ENCODE results near the gene METTL22. TPM values are rescaled to one million over a fixed set of nuclear protein-coding genes. Genes with fewer than 3 reads are reported as not detected.
"Not testable (repeated sequence)": the region's sequence is repeated elsewhere in the genome, so short reads cannot be mapped to it uniquely, and the experiment has no call there.

The METTL22 gene
- total RNA-seq, 1 donor: 35.8 TPM

- DNase-seq (ENCODE audit: low read depth in 2 of 3, low spot score in 2 of 3): no peak
Measured at GRCh38 chr16:8630255-8630953, 8.9 kb downstream of the METTL22 start.

DNA sequence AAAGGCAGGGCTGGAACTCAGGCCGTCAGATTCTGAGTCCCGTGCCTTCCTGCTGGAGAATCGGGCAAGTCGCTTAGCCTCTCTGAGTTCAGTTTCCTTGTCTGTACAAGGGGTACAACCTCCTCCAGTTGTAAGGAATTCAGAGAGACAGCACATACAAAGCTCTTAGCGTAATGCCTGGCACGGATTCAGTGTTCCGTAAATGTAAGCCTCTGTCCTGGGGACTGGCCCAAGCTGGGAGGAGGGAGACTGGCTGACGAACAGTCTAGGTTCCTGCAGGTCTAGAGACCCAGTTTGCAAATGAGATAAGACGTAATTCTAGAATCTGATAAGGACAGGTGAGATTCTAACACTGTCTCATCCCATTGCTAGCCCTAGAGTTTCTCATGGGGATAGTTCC, 9.9 kb downstream of the METTL22 start:
- DNase-seq (ENCODE audit: low read depth in 2 of 3, low spot score in 2 of 3): no peak

- DNase-seq (ENCODE audit: low read depth in 2 of 3, low spot score in 2 of 3): peak in 1 of 3 donors; percentile 25
Measured at GRCh38 chr16:8631818-8632465, 10.4 kb downstream of the METTL22 start.

DNA sequence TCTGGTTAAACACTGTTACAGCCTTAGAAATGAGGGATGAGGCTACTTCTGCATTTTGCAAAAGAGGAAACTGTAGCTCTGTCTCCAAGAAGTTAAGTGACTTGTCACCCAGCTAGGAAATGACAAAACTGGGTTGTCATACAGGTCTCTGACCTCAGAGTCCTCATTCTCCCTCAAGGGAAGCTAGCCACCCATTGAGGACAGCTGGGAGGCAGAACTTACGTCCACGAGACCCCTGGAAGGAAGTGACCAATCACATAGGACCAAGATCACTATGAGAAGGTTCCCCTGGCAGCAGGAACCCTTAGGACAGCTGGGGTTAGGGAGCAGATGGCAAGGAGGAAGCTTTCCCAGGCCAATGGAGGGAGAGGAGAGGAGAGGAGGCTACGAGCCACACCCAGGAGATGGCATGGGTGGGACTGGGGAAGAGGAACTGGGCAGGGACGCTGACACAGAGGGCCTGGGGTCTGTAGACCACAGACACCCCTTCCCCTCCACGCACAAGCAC, 11.2 kb downstream of the METTL22 start:
- peak in 2 of 3 donors; percentile 81 to 93 for DNase-seq (ENCODE audit: low read depth in 2 of 3, low spot score in 2 of 3)

- no peak for DNase-seq (ENCODE audit: low read depth in 2 of 3, low spot score in 2 of 3)
Measured at GRCh38 chr16:8634991-8635736, 13.7 kb downstream of the METTL22 start.

DNA sequence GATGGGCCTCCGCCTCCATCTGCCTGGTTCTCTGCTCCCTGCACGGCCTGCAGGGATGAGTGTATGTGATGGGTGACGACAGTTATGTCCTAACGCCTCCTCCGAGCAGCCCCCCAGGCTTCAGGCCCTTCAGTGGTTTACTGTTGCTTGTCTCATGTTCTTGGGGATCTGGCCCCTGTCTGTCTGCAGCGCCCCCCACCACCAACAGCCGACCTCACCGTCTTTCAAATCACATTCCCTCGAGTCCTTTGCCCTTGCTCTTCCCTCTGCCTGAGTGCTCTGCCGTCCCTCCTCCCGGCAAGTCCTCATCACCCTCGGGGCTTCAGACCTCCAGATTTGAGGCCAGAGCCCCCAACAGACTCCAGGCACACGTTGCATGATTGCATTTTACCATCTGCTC, 18.2 kb downstream of the METTL22 start:
- DNase-seq (ENCODE audit: low read depth in 2 of 3, low spot score in 2 of 3): no peak

GRCh38 chr16:8641671-8642070, 20.2 kb downstream of the METTL22 start:
- no peak for DNase-seq (ENCODE audit: low read depth in 2 of 3, low spot score in 2 of 3)

DNA sequence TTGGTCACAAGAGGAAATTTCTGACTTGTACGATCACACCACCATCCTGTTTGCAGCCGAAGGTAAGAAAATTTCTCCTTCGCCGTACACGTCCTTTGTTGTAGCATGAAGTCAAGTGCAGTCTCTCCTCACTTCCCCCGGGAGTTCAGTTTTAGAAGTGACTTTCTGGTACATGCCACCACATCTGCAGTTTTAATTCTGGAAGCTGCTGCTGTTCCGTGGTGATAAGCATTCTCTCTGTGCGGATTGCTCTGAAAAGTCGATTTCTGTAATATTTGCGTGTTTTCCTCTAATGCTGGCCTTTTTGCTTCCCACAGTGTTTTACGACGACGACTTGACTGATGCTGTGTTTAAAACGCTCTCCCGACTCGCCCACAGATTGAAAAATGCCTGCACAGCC, 20.6 kb downstream of the METTL22 start:
- DNase-seq (ENCODE audit: low read depth in 2 of 3, low spot score in 2 of 3): peak in 1 of 3 donors; percentile 39

- DNase-seq (ENCODE audit: low read depth in 2 of 3, low spot score in 2 of 3): peak in 2 of 3 donors; percentile 59 to 76
Measured at GRCh38 chr16:8644211-8645140, 23.0 kb downstream of the METTL22 start.

GRCh38 chr16:8645141-8645521, 23.6 kb downstream of the METTL22 start:
- DNase-seq (ENCODE audit: low read depth in 2 of 3, low spot score in 2 of 3): no peak

DNA sequence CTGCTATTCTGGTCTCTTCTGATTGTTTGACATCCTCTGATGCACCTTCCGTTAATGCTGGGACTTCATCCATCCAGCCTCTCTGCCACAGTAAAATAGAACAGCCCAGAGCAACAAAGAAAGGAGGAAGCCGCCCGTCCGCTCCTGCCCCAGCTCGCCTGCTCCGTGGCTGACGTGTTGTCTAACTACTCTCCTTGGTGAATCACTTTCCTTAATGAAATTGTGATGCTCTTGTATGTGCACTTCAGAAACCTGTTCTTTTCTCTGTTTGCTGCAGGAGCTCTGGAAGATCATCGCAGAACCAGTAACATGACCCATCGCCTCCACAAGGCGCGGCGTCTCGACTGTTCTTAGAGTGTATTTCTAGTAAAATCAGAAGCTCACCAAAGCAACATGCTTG, 24.3 kb downstream of the METTL22 start:
- DNase-seq (ENCODE audit: low read depth in 2 of 3, low spot score in 2 of 3): no peak

GRCh38 chr16:8646326-8647053, 25.0 kb downstream of the METTL22 start:
- DNase-seq (ENCODE audit: low read depth in 2 of 3, low spot score in 2 of 3): no peak

DNA sequence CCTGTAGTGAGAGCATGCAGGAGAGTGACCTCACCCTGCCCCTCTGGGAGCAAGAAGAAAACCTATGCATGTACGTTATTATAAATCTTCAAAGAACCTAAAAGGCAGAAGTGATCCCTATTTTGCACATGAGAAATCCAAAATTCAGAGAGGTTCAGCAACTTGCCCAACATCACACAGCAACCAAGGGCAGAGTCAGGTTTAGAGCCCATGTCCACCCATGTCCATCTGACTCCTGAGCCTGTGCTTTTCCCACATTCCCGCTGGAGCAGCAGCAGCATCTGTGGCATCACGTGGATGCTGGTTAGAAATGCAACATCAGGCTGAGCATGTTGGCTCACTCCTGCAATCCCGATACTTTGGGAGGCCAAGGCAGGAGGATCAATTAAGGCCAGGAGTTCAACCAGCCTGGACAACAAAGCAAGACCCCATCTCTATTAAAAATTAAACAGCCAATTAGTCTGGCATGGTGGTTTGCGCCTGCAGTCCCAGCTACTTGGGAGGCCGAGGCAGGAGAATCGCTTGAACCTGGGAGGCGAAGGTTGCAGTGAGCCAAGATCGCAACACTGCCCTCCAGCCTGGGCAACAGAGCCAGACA, 26.3 kb downstream of the METTL22 start:
- no peak for DNase-seq (ENCODE audit: low read depth in 2 of 3, low spot score in 2 of 3)

- DNase-seq (ENCODE audit: low read depth in 2 of 3, low spot score in 2 of 3): no peak
Measured at GRCh38 chr16:8648877-8649276, 27.4 kb downstream of the METTL22 start.

DNA sequence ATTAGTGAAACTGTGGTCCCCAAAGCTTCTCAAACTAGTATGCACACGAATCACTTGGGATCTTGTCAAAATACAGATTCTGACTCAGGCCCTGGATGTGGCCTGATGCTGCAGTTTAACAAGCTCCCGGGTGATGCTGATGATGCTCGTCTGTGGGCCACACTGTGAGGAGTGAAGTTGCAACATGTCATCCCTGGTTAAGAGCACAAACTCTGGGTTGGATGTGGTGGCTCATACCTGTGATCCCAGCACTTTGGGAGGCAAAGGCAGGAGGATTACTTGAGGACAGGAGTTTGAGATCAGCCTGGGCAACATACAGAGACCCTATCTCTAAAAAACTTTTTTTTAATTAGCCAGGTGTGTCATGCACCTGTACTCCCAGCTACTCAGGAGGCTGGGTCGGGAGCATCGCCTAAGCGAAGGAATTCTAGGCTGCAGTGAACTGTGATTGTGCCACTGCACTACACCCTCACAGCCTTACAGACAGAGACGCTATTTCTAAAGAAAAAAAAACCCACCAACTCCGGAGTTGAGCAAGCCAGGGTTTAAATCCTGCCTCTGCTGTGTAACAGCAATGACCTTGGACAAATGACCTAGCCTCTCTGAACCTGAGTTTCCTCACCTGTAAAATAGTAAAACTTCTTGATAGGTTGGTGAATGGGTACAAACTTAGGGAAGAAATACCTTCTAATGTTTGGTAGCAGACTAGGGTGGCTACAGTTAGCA, 28.5 kb downstream of the METTL22 start:
- DNase-seq (ENCODE audit: low read depth in 2 of 3, low spot score in 2 of 3): no peak

DNA sequence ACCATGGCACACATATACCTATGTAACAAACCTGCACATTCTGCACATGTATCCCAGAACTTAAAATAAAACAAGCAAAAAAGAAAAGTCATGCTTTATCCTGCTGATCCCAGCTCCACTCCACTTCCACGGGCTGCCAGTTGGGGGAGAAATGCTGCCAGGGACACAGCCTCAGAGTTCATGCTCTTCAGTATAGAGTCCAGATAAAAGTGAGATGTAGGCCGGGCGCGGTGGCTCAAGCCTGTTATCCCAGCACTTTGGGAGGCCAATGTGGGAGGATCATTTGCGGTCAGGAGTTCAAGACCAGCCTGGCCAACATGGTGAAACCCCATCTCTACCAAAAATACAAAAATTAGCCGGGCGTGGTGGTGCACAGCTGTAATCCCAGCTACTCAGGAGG, 30.5 kb downstream of the METTL22 start:
- DNase-seq (ENCODE audit: low read depth in 2 of 3, low spot score in 2 of 3): not testable (repeated sequence)

DNA sequence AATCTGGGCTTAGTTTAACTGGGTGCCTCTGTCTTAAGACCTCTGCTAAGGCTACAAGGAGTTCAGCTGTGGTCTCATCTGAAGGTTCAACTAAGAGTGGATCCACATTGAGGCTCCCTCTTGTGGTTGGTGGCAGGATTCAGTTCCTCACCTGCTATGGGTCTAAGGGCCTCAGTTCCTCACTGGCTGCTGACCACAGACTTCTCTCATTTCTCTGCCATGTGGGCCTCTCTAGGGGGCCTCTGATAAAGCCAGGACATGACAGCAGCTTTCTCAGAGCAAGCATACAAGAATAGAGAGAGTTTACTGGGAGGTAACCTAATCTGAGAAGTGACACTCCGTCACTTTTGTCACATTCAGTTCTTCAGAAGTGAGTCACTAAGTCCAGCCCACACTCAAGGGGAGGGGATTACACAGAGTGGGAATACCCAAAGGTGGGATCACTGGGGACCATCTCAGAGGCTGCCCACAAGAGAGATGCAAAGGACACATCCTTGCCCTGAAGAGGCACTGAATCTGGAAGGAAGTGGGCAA, 33.8 kb downstream of the METTL22 start:
- DNase-seq (ENCODE audit: low read depth in 2 of 3, low spot score in 2 of 3): peak in 1 of 3 donors; percentile 38

GRCh38 chr16:8656376-8656775, 34.9 kb downstream of the METTL22 start:
- no peak for DNase-seq (ENCODE audit: low read depth in 2 of 3, low spot score in 2 of 3)

Data from hematopoietic multipotent progenitor cell (in vitro differentiated cells).